HG03097 (cell line): Measurements from ENCODE around the gene TSSC4.

Source experiments
- ATAC-seq: cut with Tn5 transposase; IDR thresholded peaks from one replicate; pipeline ENCODE4 v1.9.1; 2021; ENCODE audit not compliant: unreplicated experiment, low FRiP score

The TSSC4 gene

GRCh38 chr11:2385156-2386151 lies 15.1 kb upstream of the TSSC4 start:
- no peak for ATAC-seq

DNA sequence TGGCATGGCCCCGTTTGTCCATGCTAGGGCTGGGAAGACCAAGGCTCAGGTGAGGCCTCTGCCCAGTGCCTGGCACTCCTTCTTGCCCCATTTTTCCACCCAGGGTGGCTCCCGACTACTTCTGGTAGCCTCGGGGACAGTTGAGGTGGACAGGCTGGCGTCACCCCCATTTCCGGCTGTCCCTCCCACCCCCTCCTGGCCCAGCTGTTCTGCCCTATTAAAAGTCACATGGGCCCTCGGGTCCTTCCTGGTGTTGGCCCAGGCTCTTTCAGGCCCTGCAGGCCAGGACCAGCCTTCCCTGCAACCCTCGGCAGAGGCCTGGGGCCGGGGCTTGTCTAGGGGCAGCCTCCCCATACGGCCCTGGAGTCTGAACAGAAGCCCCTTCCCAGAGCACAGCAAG lies 14.0 kb upstream of the TSSC4 start:
- no peak for ATAC-seq

GRCh38 chr11:2387266-2387987 lies 13.1 kb upstream of the TSSC4 start:
- ATAC-seq, result no peak

DNA sequence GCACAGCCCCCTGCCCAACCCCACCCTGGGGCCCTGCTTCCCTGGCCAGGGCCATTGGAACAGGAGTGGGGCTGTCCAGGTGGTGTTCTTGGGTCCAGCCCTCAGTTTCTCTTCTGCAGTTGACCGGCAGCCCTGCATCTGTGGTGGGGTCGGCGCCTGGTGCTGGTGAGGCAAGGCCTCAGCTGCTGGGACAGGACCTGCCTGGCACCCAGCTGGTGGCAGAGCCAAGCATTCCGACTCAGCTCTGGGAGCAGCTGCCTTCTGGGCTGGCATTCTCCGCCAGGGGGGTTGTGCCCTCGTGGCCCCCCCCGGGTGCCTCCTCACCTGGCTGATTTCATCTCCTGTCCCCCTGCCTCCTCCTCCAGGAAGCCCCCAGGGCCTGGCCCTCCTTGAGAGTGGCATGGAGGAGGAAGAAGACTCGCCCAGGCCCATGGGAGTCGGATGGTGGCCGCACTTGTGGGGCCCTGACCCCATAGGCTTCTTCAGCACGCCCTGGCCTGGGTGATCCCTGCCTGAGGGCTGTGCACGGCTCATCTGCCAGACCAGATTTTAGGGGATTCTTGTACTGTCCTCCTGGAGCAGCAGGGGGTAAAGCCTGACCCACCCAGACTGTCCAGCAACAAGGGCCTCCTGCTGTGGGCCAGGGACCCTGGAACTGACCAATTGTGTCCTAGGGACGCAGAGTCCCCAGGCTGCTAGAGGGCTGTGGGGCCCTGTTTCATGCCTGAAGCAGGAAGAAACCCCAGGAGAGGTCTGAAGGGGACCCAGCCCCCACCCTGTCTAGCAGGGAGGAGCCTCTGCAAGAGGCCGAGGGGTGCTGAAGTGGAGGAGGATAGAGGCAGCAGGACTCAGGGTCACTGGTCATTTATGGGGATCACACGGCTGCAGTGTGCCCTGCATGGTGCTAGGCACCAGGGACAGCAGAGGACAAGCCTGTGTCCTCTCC lies 11.8 kb upstream of the TSSC4 start:
- no peak for ATAC-seq

DNA sequence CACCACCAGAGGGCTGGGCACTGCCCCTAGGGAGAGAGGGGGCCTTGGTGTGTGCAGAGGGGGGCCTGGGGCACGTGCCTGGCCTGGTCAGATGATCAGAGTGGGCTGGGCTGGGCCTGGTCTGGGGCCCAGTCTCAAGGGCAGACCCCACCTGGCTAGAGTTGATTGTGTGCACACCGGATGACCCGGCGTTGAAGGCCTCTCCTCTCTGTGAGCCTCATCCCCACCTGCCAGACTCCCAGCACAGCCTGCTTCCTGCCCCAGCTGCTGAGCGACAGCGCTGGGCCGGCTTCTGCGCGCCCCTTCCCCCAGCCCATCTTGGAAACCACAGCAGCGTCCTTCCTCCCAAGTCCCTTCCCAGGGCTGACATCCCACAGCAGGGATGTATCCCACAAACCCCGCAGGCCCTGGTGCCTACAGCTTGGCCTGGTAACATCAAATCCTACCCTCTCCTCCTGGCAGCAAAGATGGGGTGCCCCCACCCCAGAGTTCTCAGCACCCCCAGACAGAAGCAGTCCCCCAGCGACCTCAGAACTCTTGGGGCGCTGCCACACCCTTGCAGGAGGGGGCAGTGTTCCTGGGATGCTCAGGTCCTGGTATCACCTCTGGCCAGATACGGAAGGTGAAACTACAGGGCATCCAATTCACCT lies 11.0 kb upstream of the TSSC4 start:
- ATAC-seq, result no peak

GRCh38 chr11:2390091-2390724 lies 10.3 kb upstream of the TSSC4 start:
- no peak for ATAC-seq

GRCh38 chr11:2390725-2391151 lies 9.8 kb upstream of the TSSC4 start:
- no peak for ATAC-seq

DNA sequence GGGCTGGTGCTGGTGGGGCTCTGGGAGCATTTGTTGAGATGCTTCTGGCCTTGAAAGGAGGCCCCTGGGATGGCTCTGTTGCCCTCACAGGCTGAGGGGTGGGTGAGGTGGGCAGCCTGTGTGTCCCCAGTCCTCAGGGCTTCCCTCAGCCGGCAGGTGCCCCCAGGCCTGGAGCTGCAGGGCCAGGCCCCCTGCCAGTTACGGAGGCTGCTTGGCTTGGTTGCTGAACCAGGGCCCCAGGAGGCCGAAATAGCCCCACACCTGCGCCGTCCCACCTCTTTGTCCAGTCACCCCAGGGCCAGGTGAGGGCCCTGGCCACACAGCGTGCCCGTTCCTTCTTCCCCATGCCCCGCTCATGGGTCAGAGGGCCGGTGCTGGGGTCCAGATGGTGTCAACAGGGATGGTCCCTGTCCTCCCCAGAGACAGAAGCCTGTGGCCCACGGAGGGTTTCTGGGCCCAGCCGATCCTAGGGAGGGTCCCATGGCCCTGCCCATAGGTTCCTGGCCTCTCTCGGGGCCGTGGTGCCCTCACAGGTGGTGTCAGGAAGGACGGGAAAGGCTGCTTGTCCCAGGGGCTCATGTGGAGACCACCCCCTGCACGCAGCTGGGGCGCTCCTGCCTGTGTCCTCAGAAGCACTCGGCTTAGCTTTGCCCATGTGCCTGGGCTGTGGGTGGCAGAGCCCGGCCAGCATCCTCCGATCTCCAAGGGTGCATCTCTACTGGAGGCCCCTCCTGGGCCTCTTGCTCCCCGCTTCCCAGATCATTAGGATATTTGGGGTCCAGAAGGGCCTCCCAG lies 9.2 kb upstream of the TSSC4 start:
- ATAC-seq, result no peak

DNA sequence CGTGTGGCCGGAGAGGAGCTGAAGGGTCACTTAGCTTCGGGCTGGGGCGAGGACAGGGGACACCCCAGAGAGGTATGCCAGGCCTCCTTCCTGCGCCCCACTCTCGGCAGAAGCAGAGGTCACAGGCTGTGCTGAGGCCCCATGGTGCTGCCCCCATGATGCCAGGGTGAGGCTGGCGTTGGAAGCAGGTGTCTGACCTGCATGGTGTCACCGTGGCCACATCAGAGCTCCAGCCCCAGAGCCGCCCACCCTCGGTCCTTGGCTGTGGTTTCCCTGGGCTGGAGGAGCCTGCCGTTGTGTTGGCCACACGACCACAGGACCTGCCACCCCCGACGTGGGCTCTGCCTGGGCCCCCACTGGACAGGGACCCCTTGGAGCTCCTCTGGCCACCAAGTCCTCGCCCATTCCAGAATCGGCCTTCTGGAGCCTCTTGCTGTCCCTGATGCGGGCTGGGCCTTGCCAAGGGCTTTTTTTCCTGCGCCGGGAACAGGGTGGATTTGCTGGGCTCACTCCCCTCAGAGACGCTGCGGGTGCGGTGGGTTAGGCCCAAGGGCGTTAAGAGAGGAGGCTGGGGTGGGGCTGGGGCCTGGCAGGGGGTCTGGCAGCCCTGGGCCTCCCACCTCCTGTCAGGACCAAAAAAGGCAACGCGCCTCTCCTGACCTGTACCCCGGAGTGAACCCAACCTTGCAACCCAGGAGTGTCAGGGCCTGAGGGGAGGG lies 8.2 kb upstream of the TSSC4 start:
- ATAC-seq, result no peak

GRCh38 chr11:2393111-2393868 lies 7.3 kb upstream of the TSSC4 start:
- ATAC-seq, result no peak

- no peak for ATAC-seq
Measured at GRCh38 chr11:2393941-2394817, 6.4 kb upstream of the TSSC4 start.

DNA sequence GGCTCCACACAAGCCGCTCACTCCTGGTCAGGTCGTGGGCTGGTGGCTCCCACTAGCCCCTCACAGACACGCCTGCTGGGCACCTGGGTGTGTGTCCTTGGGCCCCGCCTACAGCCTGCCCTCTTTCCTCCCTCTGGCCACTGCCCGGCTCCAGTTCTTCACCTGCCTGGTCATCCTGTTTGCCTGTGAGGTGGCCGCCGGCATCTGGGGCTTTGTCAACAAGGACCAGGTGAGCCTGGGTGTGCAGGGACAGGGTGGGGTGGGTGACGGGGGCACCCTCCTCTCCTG lies 5.8 kb upstream of the TSSC4 start:
- no peak for ATAC-seq

DNA sequence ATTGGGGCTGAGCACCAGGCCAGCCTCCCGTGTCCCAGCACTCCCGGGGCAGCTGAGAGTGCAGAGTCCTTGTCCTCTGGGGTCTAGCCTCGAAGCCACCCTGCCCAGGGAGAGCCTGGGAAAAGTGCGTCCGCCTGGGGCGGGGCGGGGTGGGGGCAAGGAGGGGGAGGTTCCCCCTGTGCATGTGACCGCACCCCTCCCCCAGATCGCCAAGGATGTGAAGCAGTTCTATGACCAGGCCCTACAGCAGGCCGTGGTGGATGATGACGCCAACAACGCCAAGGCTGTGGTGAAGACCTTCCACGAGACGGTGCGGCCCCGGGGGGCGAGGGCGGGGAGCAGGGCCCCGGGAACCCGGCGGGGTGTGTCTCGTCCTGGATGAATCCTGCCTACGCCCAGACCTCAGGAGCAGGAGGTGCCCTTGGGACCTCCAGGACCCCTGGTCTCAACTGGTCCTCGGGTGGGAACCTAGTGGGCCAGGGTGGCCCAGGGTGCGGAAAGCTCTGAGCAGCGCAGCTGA lies 5.3 kb upstream of the TSSC4 start:
- no peak for ATAC-seq

GRCh38 chr11:2395856-2396255 lies 4.7 kb upstream of the TSSC4 start:
- no peak for ATAC-seq

GRCh38 chr11:2396471-2396870 lies 4.1 kb upstream of the TSSC4 start:
- no peak for ATAC-seq

DNA sequence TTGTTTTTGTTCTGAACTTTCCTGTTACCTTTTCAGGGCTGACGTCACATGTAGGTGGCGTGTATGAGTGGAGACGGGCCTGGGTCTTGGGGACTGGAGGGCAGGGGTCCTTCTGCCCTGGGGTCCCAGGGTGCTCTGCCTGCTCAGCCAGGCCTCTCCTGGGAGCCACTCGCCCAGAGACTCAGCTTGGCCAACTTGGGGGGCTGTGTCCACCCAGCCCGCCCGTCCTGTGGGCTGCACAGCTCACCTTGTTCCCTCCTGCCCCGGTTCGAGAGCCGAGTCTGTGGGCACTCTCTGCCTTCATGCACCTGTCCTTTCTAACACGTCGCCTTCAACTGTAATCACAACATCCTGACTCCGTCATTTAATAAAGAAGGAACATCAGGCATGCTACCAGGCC lies 3.5 kb upstream of the TSSC4 start:
- ATAC-seq, result no peak
